ENCODE results near the gene RPS25. TPM values are rescaled to one million over a fixed set of nuclear protein-coding genes. Genes with fewer than 3 reads are reported as not detected.
"Not testable (repeated sequence)": the region's sequence is repeated elsewhere in the genome, so short reads cannot be mapped to it uniquely, and the experiment has no call there.

Gene RPS25
- polyA plus RNA-seq, 1 experiment, result 351 TPM

DNA sequence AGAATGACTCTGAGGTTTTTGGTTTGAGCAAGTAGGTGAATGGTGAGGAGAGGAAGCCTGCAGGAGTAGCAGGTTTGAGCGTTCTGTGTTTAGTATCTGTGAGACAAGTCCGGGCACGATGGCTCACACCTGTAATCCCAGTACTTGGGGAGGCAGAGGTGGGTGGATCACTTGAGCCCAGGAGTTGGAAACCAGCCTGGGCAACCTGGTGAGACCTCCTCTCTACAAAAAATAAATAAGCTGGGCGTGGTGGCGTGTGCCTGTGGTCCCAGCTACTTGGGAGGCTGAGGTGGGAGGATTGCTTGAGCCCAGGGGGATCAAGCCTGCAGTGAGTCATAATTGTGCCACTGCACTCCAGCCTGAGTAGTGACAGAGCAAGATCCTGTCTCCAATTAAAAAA is 29.9 kb downstream of the RPS25 start:
- DNase-seq (ENCODE audit: low read depth), result no peak
- Histone ChIP-seq H3K4me3 (ENCODE audit: low read depth, low read length) (no peak overlapping the region), H3K27me3 (ENCODE audit: control insufficient read depth, insufficient read depth, low read length) (no peaks in the 10 kb centered on the region), H3K36me3 (ENCODE audit: control insufficient read depth, insufficient read depth, low read length) (no peaks in the 10 kb centered on the region)
- TF ChIP-seq CTCF (IDR thresholded peaks at IDR 0.05; ENCODE audit: insufficient read depth, low read depth, low read length), result no peak
- POLR2A ChIA-PET, result no interaction called here
- CTCF ChIA-PET, result no interaction called here

DNA sequence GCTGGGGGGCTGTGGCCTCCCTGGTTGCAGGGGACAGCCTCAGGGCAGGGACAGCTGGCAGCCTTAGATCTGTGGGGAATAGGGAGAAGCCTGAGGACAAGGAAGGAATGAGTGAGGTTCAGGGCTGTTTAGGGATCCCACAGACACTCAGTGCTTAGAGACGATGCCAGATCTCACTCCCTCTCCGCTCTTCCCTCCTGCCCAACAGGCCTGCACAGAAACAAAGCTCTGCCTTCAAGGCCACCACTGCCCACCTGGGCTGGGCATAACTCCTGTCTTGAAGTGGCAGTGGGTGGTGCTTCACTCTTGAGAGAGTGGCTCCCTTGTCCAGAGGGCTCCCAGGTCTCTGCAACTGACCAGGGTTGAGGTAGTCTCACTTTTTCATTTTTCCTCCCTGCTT is 33.3 kb downstream of the RPS25 start:
- Histone ChIP-seq H3K27me3 (ENCODE audit: control insufficient read depth, insufficient read depth, low read length) (peaks cover 8% of the 10 kb centered on the region; the same call in 1 of the 2 replicates), H3K36me3 (ENCODE audit: control insufficient read depth, insufficient read depth, low read length) (no peaks in the 10 kb centered on the region), H3K4me3 (ENCODE audit: low read depth, low read length) (no peak overlapping the region)
- DNase-seq (ENCODE audit: low read depth), result no peak
- POLR2A ChIA-PET, result no interaction called here
- no peak for TF ChIP-seq CTCF (IDR thresholded peaks at IDR 0.05; ENCODE audit: insufficient read depth, low read depth, low read length)
- CTCF ChIA-PET, result interaction anchor here (1.0 to 1.3 kb wide), 2 partner anchors 18 to 28 kb away, joined by 3 read pairs; no protein-coding TSS in a partner anchor

GRCh38 chr11:118984337-118984736 is 33.8 kb downstream of the RPS25 start:
- POLR2A ChIA-PET; DNase-seq (ENCODE audit: low read depth): not testable (repeated sequence)
- CTCF ChIA-PET, result interaction anchor here (1.0 to 1.3 kb wide), 2 partner anchors 18 to 27 kb away, joined by 3 read pairs; no protein-coding TSS in a partner anchor

GRCh38 chr11:118980191-118980881 is 37.8 kb downstream of the RPS25 start:
- H3K36me3 ChIP-seq (ENCODE audit: control insufficient read depth, insufficient read depth, low read length), result no peaks in the 10 kb centered on the region
- ChIA-PET CTCF (no interaction called here), POLR2A (no interaction called here)
- DNase-seq (ENCODE audit: low read depth), result no peak
- peaks cover 13% of the 10 kb centered on the region for H3K27me3 ChIP-seq (ENCODE audit: control insufficient read depth, insufficient read depth, low read length)
- H3K4me3 ChIP-seq (ENCODE audit: low read depth, low read length), result no peak overlapping the region
- TF ChIP-seq CTCF (IDR thresholded peaks at IDR 0.05; ENCODE audit: insufficient read depth, low read depth, low read length), result no peak

More at GRCh38 chr11:118984337-118984736, 33.8 kb downstream of the RPS25 start:
- H3K36me3 ChIP-seq (ENCODE audit: control insufficient read depth, insufficient read depth, low read length); H3K4me3 ChIP-seq (ENCODE audit: low read depth, low read length); H3K27me3 ChIP-seq (ENCODE audit: control insufficient read depth, insufficient read depth, low read length): not testable (repeated sequence)

DNA sequence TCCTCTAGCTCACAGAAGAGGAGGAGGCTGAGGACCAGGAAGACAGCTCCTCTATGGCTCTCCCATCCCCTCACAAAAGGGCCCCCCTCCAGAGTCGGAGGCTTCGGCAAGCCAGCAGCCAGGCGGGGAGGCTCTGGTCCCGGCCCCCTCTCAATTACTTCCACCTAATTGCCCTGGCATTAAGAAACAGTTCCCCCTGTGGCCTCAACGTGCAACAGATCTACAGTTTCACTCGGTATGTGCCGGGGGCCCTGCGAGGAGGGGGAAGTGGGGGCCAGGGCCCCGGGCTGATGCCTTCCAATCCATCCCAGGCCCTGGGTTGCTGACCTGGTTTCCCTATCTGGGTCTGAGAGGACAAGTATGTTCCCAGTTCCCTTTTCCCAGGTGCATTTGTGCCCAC is 38.7 kb downstream of the RPS25 start:
- no peak for TF ChIP-seq CTCF (IDR thresholded peaks at IDR 0.05; ENCODE audit: insufficient read depth, low read depth, low read length)
- DNase-seq (ENCODE audit: low read depth), result no peak
- POLR2A ChIA-PET, result no interaction called here
- peaks cover 13% of the 10 kb centered on the region for H3K27me3 ChIP-seq (ENCODE audit: control insufficient read depth, insufficient read depth, low read length)
- CTCF ChIA-PET, result no interaction called here
- no peaks in the 10 kb centered on the region for H3K36me3 ChIP-seq (ENCODE audit: control insufficient read depth, insufficient read depth, low read length)
- no peak overlapping the region for H3K4me3 ChIP-seq (ENCODE audit: low read depth, low read length)

Measured in BJ (cell line).